GM19438 (cell line): ENCODE data around the gene HRH3.

Source experiments
- ATAC-seq: cut with Tn5 transposase; IDR thresholded peaks from one replicate; pipeline ENCODE4 v1.9.1; 2021; ENCODE audit warnings: low read depth; ENCODE audit not compliant: unreplicated experiment

HRH3 gene

GRCh38 chr20:62219992-62220665 lies at the start of gene HRH3:
HRH3 (minus strand) TSS chr20:62220278; CDS start chr20:62219970, 308 bp downstream.
- no peak for ATAC-seq

- ATAC-seq: no peak
Measured at GRCh38 chr20:62269871-62270270, 49.8 kb upstream of the HRH3 start.

- no peak for ATAC-seq
Measured at GRCh38 chr20:62269378-62269777, 49.3 kb upstream of the HRH3 start.

GRCh38 chr20:62268228-62268900 lies 48.3 kb upstream of the HRH3 start:
- no peak for ATAC-seq

GRCh38 chr20:62267543-62267942 lies 47.5 kb upstream of the HRH3 start:
- no peak for ATAC-seq

- ATAC-seq: no peak
Measured at GRCh38 chr20:62266851-62267250, 46.8 kb upstream of the HRH3 start.

- ATAC-seq: no peak
Measured at GRCh38 chr20:62266340-62266739, 46.3 kb upstream of the HRH3 start.

- no peak for ATAC-seq
Measured at GRCh38 chr20:62265365-62265764, 45.3 kb upstream of the HRH3 start.

GRCh38 chr20:62263396-62263795 lies 43.3 kb upstream of the HRH3 start:
- ATAC-seq: no peak

GRCh38 chr20:62262064-62262463 lies 42.0 kb upstream of the HRH3 start:
- no peak for ATAC-seq

GRCh38 chr20:62259294-62259565 lies 39.2 kb upstream of the HRH3 start:
- no peak for ATAC-seq

- ATAC-seq: no peak
Measured at GRCh38 chr20:62258499-62259293, 38.6 kb upstream of the HRH3 start.

- ATAC-seq: no peak
Measured at GRCh38 chr20:62255976-62256375, 35.9 kb upstream of the HRH3 start.

- no peak for ATAC-seq
Measured at GRCh38 chr20:62254021-62254724, 34.1 kb upstream of the HRH3 start.

GRCh38 chr20:62253398-62253797 lies 33.3 kb upstream of the HRH3 start:
- ATAC-seq: no peak

GRCh38 chr20:62252342-62252966 lies 32.4 kb upstream of the HRH3 start:
- no peak for ATAC-seq

- ATAC-seq: no peak
Measured at GRCh38 chr20:62248890-62249560, 28.9 kb upstream of the HRH3 start.

- ATAC-seq: no peak
Measured at GRCh38 chr20:62246872-62247652, 27.0 kb upstream of the HRH3 start.

- no peak for ATAC-seq
Measured at GRCh38 chr20:62246431-62246830, 26.4 kb upstream of the HRH3 start.
